NT2/D1 (cell line): ENCODE results near the gene API5.

ENCODE experiments used
- SUZ12 ChIP-seq: IDR thresholded peaks from 2 replicates; pipeline ENCODE4 v1.6.1; 2011; ENCODE audit not compliant: insufficient read length, insufficient read depth; ENCODE audit errors: extremely low read depth
- YY1 ChIP-seq: IDR thresholded peaks from 2 replicates; pipeline ENCODE4 v1.6.1; 2011; ENCODE audit not compliant: insufficient read length, insufficient read depth
- ZNF274 ChIP-seq: IDR thresholded peaks from 2 replicates; pipeline ENCODE4 v1.6.1; 2011; ENCODE audit warnings: mild to moderate bottlenecking, low read depth, low read length

DNA sequence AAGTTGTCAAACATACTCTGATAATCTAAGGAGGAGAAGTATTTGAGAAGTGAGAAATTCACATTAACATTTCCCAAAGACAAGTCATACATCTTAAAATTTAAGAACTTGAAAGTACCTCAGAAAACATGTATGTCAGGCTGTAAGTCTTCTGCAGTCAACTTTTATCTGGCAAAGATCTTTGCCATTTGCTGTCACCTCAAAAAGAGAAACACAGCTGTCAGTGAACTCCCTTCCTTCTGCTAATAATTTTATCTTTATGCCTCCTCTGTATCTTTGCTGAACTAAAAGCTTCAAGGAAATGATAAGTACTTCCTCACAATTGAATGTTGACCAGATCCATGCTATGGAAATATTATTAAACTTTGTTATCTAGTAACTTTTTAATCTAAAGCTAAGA lies 65.6 kb downstream of the API5 start:
- TF ChIP-seq YY1 (no peak), SUZ12 (no peak), ZNF274 (no peak)
